Ishikawa (cell line): ENCODE results near the gene ADNP2.

Experiments used
- CEBPB ChIP-seq: IDR thresholded peaks from 2 replicates; pipeline ENCODE4 v1.6.1; 2012
- CREB1 ChIP-seq: IDR thresholded peaks from 2 replicates; pipeline ENCODE4 v1.6.1; 2012; ENCODE audit warnings: low read depth
- EGR1 ChIP-seq: IDR thresholded peaks from 2 replicates; pipeline ENCODE4 v1.6.1; 2012
- EP300 ChIP-seq: IDR thresholded peaks from 2 replicates; pipeline ENCODE4 v1.6.1; 2012; ENCODE audit warnings: borderline replicate concordance
- FOXM1 ChIP-seq: IDR thresholded peaks from 2 replicates; pipeline ENCODE4 v1.6.1; 2012; ENCODE audit warnings: low read depth, borderline replicate concordance
- MAX ChIP-seq: IDR thresholded peaks from 2 replicates; pipeline ENCODE4 v1.6.1; 2012
- NFIC ChIP-seq: IDR thresholded peaks from 2 replicates; pipeline ENCODE4 v1.6.1; 2012
- RAD21 ChIP-seq: IDR thresholded peaks from 2 replicates; pipeline ENCODE4 v1.6.1; 2012; ENCODE audit warnings: low read depth
- REST ChIP-seq: IDR thresholded peaks from 2 replicates; pipeline ENCODE4 v1.6.1; 2012; ENCODE audit warnings: low read depth, mild to moderate bottlenecking
- TAF1 ChIP-seq: IDR thresholded peaks from 2 replicates; pipeline ENCODE4 v1.6.1; 2012; ENCODE audit warnings: low read depth, mild to moderate bottlenecking
- TEAD4 ChIP-seq: IDR thresholded peaks from 2 replicates; pipeline ENCODE4 v1.6.1; 2012
- USF1 ChIP-seq: IDR thresholded peaks from 2 replicates; pipeline ENCODE4 v1.6.1; 2012
- YY1 ChIP-seq: IDR thresholded peaks from 2 replicates; pipeline ENCODE4 v1.6.1; 2012; ENCODE audit warnings: low read depth
- ZBTB7A ChIP-seq: IDR thresholded peaks from 2 replicates; pipeline ENCODE4 v1.6.1; 2012; ENCODE audit warnings: low read depth

- TF ChIP-seq MAX (no peak), FOXM1 (no peak), USF1 (no peak), TAF1 (no peak), NFIC (no peak), RAD21 (no peak), REST (no peak), YY1 (no peak), CEBPB (no peak), EP300 (no peak), EGR1 (no peak), TEAD4 (no peak), CREB1 (no peak), ZBTB7A (no peak)
Measured at GRCh38 chr18:80145196-80145804, 36.2 kb downstream of the ADNP2 start.
